CD4-positive, alpha-beta T cell (primary cell): ENCODE data around the gene CCBE1. TPM values are rescaled to one million over a fixed set of nuclear protein-coding genes. Genes with fewer than 3 reads are reported as not detected.

Experiments
- ATAC-seq: fragments of 200-7000 bp; cut with Tn5 transposase; one replicate; pipeline ENCODE4 v1.10.0; 2022; ENCODE audit warnings: mild to moderate bottlenecking; ENCODE audit not compliant: poor library complexity
- CTCF ChIA-PET: fragments of 350-600 bp; sonication (Branson Sonifier 250); formaldehyde crosslinking; loops from one replicate; lab custom pipeline; 2021; ENCODE audit warnings: antibody characterized with exemption, inconsistent platforms; lab: Charles Lee
- POLR2A ChIA-PET: fragments of 350-600 bp; sonication (Branson Sonifier 250); formaldehyde crosslinking; loops from one replicate; lab custom pipeline; 2021; ENCODE audit warnings: antibody characterized with exemption, inconsistent platforms; lab: Charles Lee
- DNase-seq, 14 experiments: peaks; one replicate each; pipeline ENCODE4 v3.0.0-alpha.2; 2013 to 2020; ENCODE audit warnings: mixed read lengths in 2 of 14
- H3K27ac ChIP-seq, 2 donors: one replicate each; pipeline versions ENCODE4 v1.5.1 to v1.7.0; 2013; ENCODE audit warnings: low read length in 2 of 2, low read depth in 1 of 2, mild to moderate bottlenecking in 1 of 2
- H3K27me3 ChIP-seq, 2 experiments: 1 replicate in 1 of 2; 2 replicates in 1 of 2; pipeline versions ENCODE4 v1.6.1 to v1.7.0; 2013; ENCODE audit warnings: low read length in 2 of 2, control low read depth in 1 of 2, mild to moderate bottlenecking in 1 of 2, moderate library complexity in 1 of 2; ENCODE audit not compliant: insufficient read depth in 2 of 2, control insufficient read depth in 1 of 2
- H3K36me3 ChIP-seq: one replicate; pipeline ENCODE4 v1.6.1; 2013; ENCODE audit warnings: low read length, control low read depth; ENCODE audit not compliant: insufficient read depth
- H3K4me1 ChIP-seq: one replicate; pipeline ENCODE4 v1.6.1; 2013; ENCODE audit warnings: low read length, control low read depth; ENCODE audit not compliant: insufficient read depth
- H3K4me3 ChIP-seq: one replicate; pipeline ENCODE4 v1.5.1; 2013; ENCODE audit warnings: mild to moderate bottlenecking, low read length, moderate library complexity
- H3K9me3 ChIP-seq, 2 experiments: 1 replicate in 1 of 2; 2 replicates in 1 of 2; pipeline versions ENCODE4 v1.6.1 to v1.7.0; 2013; ENCODE audit warnings: low read length in 2 of 2, mild to moderate bottlenecking in 2 of 2, control low read depth in 1 of 2, moderate library complexity in 1 of 2; ENCODE audit not compliant: control insufficient read depth in 1 of 2, insufficient read depth in 1 of 2
- H3K27ac Mint-ChIP-seq: one replicate; pipeline ENCODE4 v1.8.0; 2020; ENCODE audit warnings: mixed read lengths
- H3K27me3 Mint-ChIP-seq: one replicate; pipeline ENCODE4 v1.8.0; 2021; ENCODE audit warnings: mixed read lengths
- H3K36me3 Mint-ChIP-seq: one replicate; pipeline ENCODE4 v1.8.0; 2021; ENCODE audit warnings: low read depth, mixed read lengths
- H3K4me1 Mint-ChIP-seq: one replicate; pipeline ENCODE4 v1.8.0; 2021; ENCODE audit warnings: low read depth, mixed read lengths
- H3K4me3 Mint-ChIP-seq: one replicate; pipeline ENCODE4 v1.8.0; 2020; ENCODE audit warnings: mild to moderate bottlenecking, mixed read lengths
- H3K9me3 Mint-ChIP-seq: one replicate; pipeline ENCODE4 v1.8.0; 2020; ENCODE audit warnings: mixed read lengths
- CTCF ChIP-seq: fragments of 200-600 bp; IDR thresholded peaks from one replicate; pipeline ENCODE4 v1.8.0; 2022; ENCODE audit warnings: antibody characterized with exemption, mild to moderate bottlenecking
- intact Hi-C, 2 experiments: fragments of 100-400 bp; cut with DNase I in 1 of 2; cut with micrococcal nuclease in 1 of 2; formaldehyde crosslinking; loops; one replicate each; pipeline versions ENCODE4 v1.15.1 to v1.9.0; 2023 to 2025; cut with DNase I, micrococcal nuclease
- total RNA-seq, 174 experiments: library from RNA in 2 of 174; stranded (reverse) in 2 of 174; gene quantifications; one replicate each; pipeline ENCODE4 v1.2.3 and lab custom pipeline; 2021 to 2026

The CCBE1 gene
- total RNA-seq, 2 experiments from 2014 or later = not detected

DNA sequence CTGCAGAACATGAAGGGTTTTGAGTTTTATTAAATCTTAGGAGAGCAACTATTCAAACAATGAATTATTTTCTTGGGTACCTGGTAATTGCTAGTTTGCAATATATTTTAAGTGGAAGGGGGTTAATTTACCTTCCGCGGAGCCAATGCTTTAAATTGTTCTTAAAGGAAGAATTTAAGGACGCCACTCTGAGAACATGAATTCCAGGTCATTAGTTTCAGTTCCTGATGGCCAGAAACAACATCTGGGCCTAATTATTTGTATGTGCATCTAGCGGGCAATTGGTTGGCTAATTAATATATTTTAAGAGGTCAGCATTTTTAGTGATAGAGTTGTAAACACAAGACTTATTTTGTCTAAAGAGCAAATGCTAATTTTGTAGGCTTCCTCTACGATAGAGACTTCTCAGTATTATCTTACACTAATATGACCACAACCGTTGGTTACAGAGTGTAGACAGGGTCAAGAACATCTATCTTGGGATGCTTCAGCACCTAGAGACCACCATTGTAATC lies 40.8 kb downstream of the CCBE1 start:
- Histone ChIP-seq H3K27me3 (no peaks in the 10 kb centered on the region), H3K4me3 (no peak overlapping the region), H3K36me3 (no peaks in the 10 kb centered on the region), H3K9me3 (peaks cover 0 to 9% of the 10 kb centered on the region in 2 experiments), H3K27ac (no peak overlapping the region), H3K4me1 (no peaks in the 10 kb centered on the region)
- Mint-ChIP-seq H3K36me3 (no peaks in the 10 kb centered on the region), H3K4me1 (no peaks in the 10 kb centered on the region), H3K27ac (no peak overlapping the region), H3K27me3 (peaks cover 7% of the 10 kb centered on the region), H3K4me3 (no peak overlapping the region), H3K9me3 (no peaks in the 10 kb centered on the region)
- CTCF ChIA-PET = no interaction called here
- intact Hi-C loops = no loop called here
- ATAC-seq (no peak), DNase-seq (no peak)
- POLR2A ChIA-PET = no interaction called here
- TF ChIP-seq CTCF = no peak

DNA sequence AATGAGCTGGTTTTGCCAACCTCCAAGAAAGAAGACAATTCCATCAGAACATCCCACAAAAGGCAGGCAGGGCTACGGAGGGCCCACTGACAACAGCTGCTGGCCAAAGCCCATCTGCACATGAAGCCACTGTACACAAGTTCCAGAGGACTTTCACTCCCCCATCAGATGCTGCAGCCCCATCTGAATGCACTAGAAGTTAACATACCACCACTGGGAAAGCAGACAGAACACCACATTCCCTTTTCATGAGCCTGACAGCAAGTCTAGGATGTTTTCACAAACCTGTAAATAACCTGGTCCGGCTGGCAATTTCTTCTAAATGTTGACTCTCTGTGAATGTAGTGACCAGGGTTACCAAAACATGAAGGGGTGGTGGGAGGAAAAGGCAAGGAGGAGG lies 41.5 kb downstream of the CCBE1 start:
- Mint-ChIP-seq H3K4me3 (no peak overlapping the region), H3K9me3 (no peaks in the 10 kb centered on the region), H3K4me1 (no peaks in the 10 kb centered on the region), H3K27ac (no peak overlapping the region), H3K36me3 (no peaks in the 10 kb centered on the region), H3K27me3 (peaks cover 9% of the 10 kb centered on the region)
- Histone ChIP-seq H3K27ac (no peak overlapping the region), H3K4me1 (no peaks in the 10 kb centered on the region), H3K4me3 (no peak overlapping the region), H3K27me3 (no peaks in the 10 kb centered on the region), H3K9me3 (peaks cover 0 to 9% of the 10 kb centered on the region in 2 experiments), H3K36me3 (no peaks in the 10 kb centered on the region)
- no peak for TF ChIP-seq CTCF
- CTCF ChIA-PET = no interaction called here
- ATAC-seq (no peak), DNase-seq (no peak)
- POLR2A ChIA-PET = no interaction called here
- intact Hi-C loops = no loop called here

DNA sequence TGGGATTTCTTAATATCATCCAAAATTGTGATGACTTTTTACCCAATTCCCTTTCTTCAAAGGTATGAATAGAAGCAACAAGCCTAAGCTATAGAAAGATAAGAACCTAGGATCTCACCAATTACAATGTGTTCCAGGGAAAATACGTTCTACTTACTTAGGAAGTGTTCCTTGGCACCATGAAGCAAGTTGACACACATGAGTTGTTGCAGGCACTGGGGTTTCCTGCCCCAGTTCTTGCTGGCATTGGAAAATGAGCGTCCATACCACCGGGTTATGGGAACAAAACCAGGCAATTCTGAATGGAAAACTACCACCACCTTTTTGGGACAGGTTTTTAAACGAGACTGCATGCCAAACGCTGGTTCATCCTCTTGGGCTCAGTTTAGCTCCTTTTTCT lies 46.2 kb downstream of the CCBE1 start:
- ATAC-seq = no peak

More for the DNA sequence above, 46.2 kb downstream of the CCBE1 start:
- Mint-ChIP-seq H3K36me3 (no peaks in the 10 kb centered on the region), H3K4me1 (no peaks in the 10 kb centered on the region), H3K4me3 (no peak overlapping the region), H3K9me3 (peaks cover 2% of the 10 kb centered on the region), H3K27me3 (peaks cover 25% of the 10 kb centered on the region), H3K27ac (no peak overlapping the region)
- H3K9me3 ChIP-seq = peaks cover 0 to 6% of the 10 kb centered on the region in 2 experiments
- no peaks in the 10 kb centered on the region for H3K4me1 ChIP-seq
- H3K4me3 ChIP-seq = no peak overlapping the region
- no peak for TF ChIP-seq CTCF
- H3K27ac ChIP-seq = no peak overlapping the region
- H3K36me3 ChIP-seq = no peaks in the 10 kb centered on the region
- no peak for DNase-seq
- ChIA-PET POLR2A (no interaction called here), CTCF (no interaction called here)
- H3K27me3 ChIP-seq = no peaks in the 10 kb centered on the region
- intact Hi-C loops = no loop called here
